GM23338 (cell line): ENCODE data around the gene LMO7. TPM values are rescaled to one million over a fixed set of nuclear protein-coding genes. Genes with fewer than 3 reads are reported as not detected.

ENCODE experiments used
- ATAC-seq: fragments of 200-7000 bp; cut with Tn5 transposase; 3 replicates; pipeline ENCODE4 v1.9.1; 2020
- DNase-seq: peaks from one replicate; pipeline ENCODE4 v3.0.0-alpha.2; 2015; ENCODE audit warnings: low spot score
- H2AFZ ChIP-seq: fragments of 200-600 bp; sonication (generic); 2 replicates; pipeline ENCODE4 v1.8.0; 2016; ENCODE audit warnings: antibody characterized with exemption, mild to moderate bottlenecking, moderate library complexity
- H3F3A ChIP-seq: fragments of 200-600 bp; sonication (generic); replicated peaks from 2 replicates; pipeline ENCODE4 v1.8.0; 2017; ENCODE audit warnings: antibody characterized with exemption, mixed run types, low read depth
- H3K27ac ChIP-seq: fragments of 200-600 bp; sonication (generic); 2 replicates; pipeline ENCODE4 v1.6.1; 2016; ENCODE audit warnings: low read depth
- H3K27me3 ChIP-seq: fragments of 200-600 bp; sonication (generic); 2 replicates; pipeline ENCODE4 v1.8.0; 2016; ENCODE audit warnings: mild to moderate bottlenecking, mixed run types, moderate library complexity; ENCODE audit not compliant: insufficient read depth
- H3K36me3 ChIP-seq: fragments of 200-600 bp; sonication (generic); 2 replicates; pipeline ENCODE4 v1.8.0; 2016; ENCODE audit warnings: mild to moderate bottlenecking; ENCODE audit not compliant: insufficient read depth
- H3K4me1 ChIP-seq: fragments of 200-600 bp; sonication (generic); 2 replicates; pipeline ENCODE4 v1.8.0; 2016; ENCODE audit warnings: mild to moderate bottlenecking, moderate library complexity; ENCODE audit not compliant: insufficient read depth
- H3K4me2 ChIP-seq: fragments of 200-600 bp; sonication (generic); 2 replicates; pipeline ENCODE4 v1.7.1; 2017; ENCODE audit warnings: mixed run types
- H3K4me3 ChIP-seq: fragments of 200-600 bp; sonication (generic); 2 replicates; pipeline ENCODE4 v1.6.1; 2016; ENCODE audit warnings: mixed run types
- H3K79me2 ChIP-seq: fragments of 200-600 bp; sonication (generic); replicated peaks from 2 replicates; pipeline ENCODE4 v1.8.0; 2017; ENCODE audit warnings: mild to moderate bottlenecking; ENCODE audit not compliant: insufficient read depth
- H3K9me2 ChIP-seq: fragments of 200-600 bp; sonication (generic); 2 replicates; pipeline ENCODE4 v1.8.0; 2017; ENCODE audit not compliant: insufficient read depth
- H4K20me1 ChIP-seq: fragments of 200-600 bp; sonication (generic); replicated peaks from 2 replicates; pipeline ENCODE4 v1.8.0; 2017; ENCODE audit warnings: mild to moderate bottlenecking; ENCODE audit not compliant: insufficient read depth
- H3K27ac Mint-ChIP-seq: 2 replicates; pipeline ENCODE4 v1.8.0; 2020; ENCODE audit warnings: inconsistent platforms, mild to moderate bottlenecking, moderate library complexity, mixed read lengths
- H3K27me3 Mint-ChIP-seq: 3 replicates; pipeline ENCODE4 v1.8.0; 2022; ENCODE audit warnings: low read depth, mild to moderate bottlenecking, moderate library complexity, mixed read lengths, inconsistent platforms; ENCODE audit not compliant: insufficient read depth, poor library complexity
- H3K36me3 Mint-ChIP-seq: 3 replicates; pipeline ENCODE4 v1.8.0; 2021; ENCODE audit warnings: low read depth, mild to moderate bottlenecking, inconsistent platforms, moderate library complexity, mixed read lengths
- H3K4me1 Mint-ChIP-seq: 3 replicates; pipeline ENCODE4 v1.8.0; 2020; ENCODE audit warnings: mild to moderate bottlenecking, inconsistent platforms, mixed read lengths
- H3K4me3 Mint-ChIP-seq: 3 replicates; pipeline ENCODE4 v1.8.0; 2021; ENCODE audit warnings: moderate library complexity, mild to moderate bottlenecking, inconsistent platforms, mixed read lengths
- H3K9me3 Mint-ChIP-seq: 3 replicates; pipeline ENCODE4 v1.8.0; 2020; ENCODE audit warnings: moderate library complexity, mild to moderate bottlenecking, inconsistent platforms, mixed read lengths
- CREB1 ChIP-seq: fragments of 250-450 bp; sonication (Bioruptor Pico); IDR thresholded peaks from 2 replicates; pipeline ENCODE4 v1.5.0; 2020; ENCODE audit warnings: low read depth, mild to moderate bottlenecking, moderate library complexity
- CTCF ChIP-seq, 2 experiments: fragments of 200-600 bp in 1 of 2; sonication (generic) in 1 of 2; conservative IDR thresholded peaks; 2 replicates each; pipeline versions ENCODE4 v1.5.1 to v1.6.1; 2016 to 2017; ENCODE audit warnings: antibody characterized with exemption in 2 of 2, low read depth in 2 of 2, mild to moderate bottlenecking in 2 of 2, moderate library complexity in 1 of 2
- ETS1 ChIP-seq: IDR thresholded peaks from 2 replicates; pipeline ENCODE4 v1.6.1; 2016; ENCODE audit warnings: antibody characterized with exemption
- EZH2 ChIP-seq: fragments of 200-600 bp; sonication (generic); IDR thresholded peaks from one replicate; pipeline ENCODE4 v1.8.0; 2017; ENCODE audit warnings: antibody characterized with exemption, mild to moderate bottlenecking, low read depth; ENCODE audit not compliant: unreplicated experiment
- EZH2phosphoT487 ChIP-seq: fragments of 200-600 bp; sonication (generic); IDR thresholded peaks from one replicate; pipeline ENCODE4 v1.8.1; 2018; ENCODE audit warnings: antibody characterized with exemption; ENCODE audit not compliant: unreplicated experiment
- JUNB ChIP-seq: IDR thresholded peaks from one replicate; pipeline ENCODE4 v1.6.1; 2016; ENCODE audit warnings: antibody characterized with exemption; ENCODE audit not compliant: unreplicated experiment
- NANOG ChIP-seq: IDR thresholded peaks from 2 replicates; pipeline ENCODE4 v1.6.1; 2016; ENCODE audit warnings: antibody characterized with exemption, borderline replicate concordance
- POLR2AphosphoS5 ChIP-seq: IDR thresholded peaks from 2 replicates; pipeline ENCODE4 v1.6.1; 2016; ENCODE audit warnings: antibody characterized with exemption, low read depth
- REST ChIP-seq: IDR thresholded peaks from one replicate; pipeline ENCODE4 v1.6.1; 2018; ENCODE audit warnings: antibody characterized with exemption; ENCODE audit not compliant: unreplicated experiment
- STAT1 ChIP-seq: IDR thresholded peaks from one replicate; pipeline ENCODE4 v1.6.1; 2016; ENCODE audit warnings: antibody characterized with exemption; ENCODE audit not compliant: unreplicated experiment
- ZNF114 ChIP-seq: fragments of 250-450 bp; sonication (Bioruptor Pico); IDR thresholded peaks from 2 replicates; pipeline ENCODE4 v1.5.0; 2020; ENCODE audit warnings: mild to moderate bottlenecking, moderate library complexity
- ZNF331 ChIP-seq: fragments of 250-450 bp; sonication (Bioruptor Pico); IDR thresholded peaks from 2 replicates; pipeline ENCODE4 v1.5.0; 2020; ENCODE audit warnings: low read depth, mild to moderate bottlenecking, moderate library complexity
- ZNF462 ChIP-seq: fragments of 250-450 bp; sonication (Bioruptor Pico); IDR thresholded peaks from 2 replicates; pipeline ENCODE4 v1.5.0; 2020; ENCODE audit warnings: mild to moderate bottlenecking, moderate library complexity
- polyA plus RNA-seq: library from polyadenylated mRNA; unstranded; fragments of >200 nt; fragmentation: Nextera tagmentation; extraction: Ambion mirVana; gene quantifications from 2 replicates; pipeline ENCODE4 v1.2.1, GENCODE V29; 2016
- total RNA-seq: library from RNA; depleted of rRNA; stranded (reverse); fragments of >200 nt; shearing (Covaris generic); gene quantifications from 2 replicates; pipeline ENCODE4 v1.2.3, GENCODE V29; 2014

The LMO7 gene
- total and polyA plus RNA-seq, 2 experiments from 2014 or later, result 22.3 to 26.9 TPM

DNA sequence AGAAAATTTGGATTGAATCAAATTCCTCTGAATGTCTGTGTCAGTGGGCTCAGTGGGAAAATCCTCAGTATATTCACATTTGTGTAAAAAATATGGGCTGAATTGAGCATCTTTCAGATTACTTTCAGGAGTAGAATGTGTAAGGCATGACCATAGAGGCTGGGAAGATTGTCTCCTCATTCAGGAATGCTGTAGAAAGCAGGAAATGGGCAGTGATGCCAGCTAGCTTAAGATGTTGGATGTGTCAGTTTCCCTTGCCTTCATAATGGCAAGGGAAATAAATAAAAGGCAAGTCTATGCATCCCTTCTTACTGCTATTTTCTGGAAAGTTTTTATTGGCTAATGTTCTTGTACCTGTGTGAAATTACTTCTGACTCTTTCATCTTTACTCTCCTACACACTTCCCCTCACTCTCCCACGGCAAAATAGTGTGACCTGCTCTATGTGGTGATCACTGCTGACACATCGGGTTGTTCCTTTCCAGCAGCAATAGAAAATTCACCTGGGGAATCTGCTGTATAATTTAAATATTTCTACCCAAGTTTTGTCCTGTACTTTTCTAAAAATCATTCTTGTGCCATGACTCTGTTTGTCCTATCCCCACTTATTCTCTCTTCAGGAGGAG, 103.2 kb downstream of the LMO7 start:
- Histone ChIP-seq H3K4me2 (no peak overlapping the region), H3K9me2 (no peaks in the 10 kb centered on the region; the same call in 1 of the 2 replicates), H3K27me3 (no peaks in the 10 kb centered on the region), H3K4me1 (no peaks in the 10 kb centered on the region), H3K27ac (no peak overlapping the region), H4K20me1 (no peaks in the 10 kb centered on the region), H3F3A (no peaks in the 10 kb centered on the region), H3K36me3 (0 out of 2 replicates have a peak, but pooled peaks cover under 1% of the 10 kb centered on the region), H3K79me2 (no peaks in the 10 kb centered on the region), H2AFZ (no peak overlapping the region), H3K4me3 (no peak overlapping the region)
- no peak for ATAC-seq
- Mint-ChIP-seq H3K36me3 (peaks cover 13% of the 10 kb centered on the region; the same call in 2 of the 3 replicates), H3K27me3 (no peaks in the 10 kb centered on the region), H3K27ac (no peak overlapping the region), H3K9me3 (peaks cover 9% of the 10 kb centered on the region), H3K4me1 (no peaks in the 10 kb centered on the region), H3K4me3 (no peak overlapping the region)
- TF ChIP-seq ZNF462 (no peak), JUNB (no peak), ZNF114 (CRISPR knock-in tag) (no peak), EZH2 (no peak), EZH2phosphoT487 (no peak), NANOG (no peak), CTCF (conservative IDR thresholded peaks at IDR 0.05; ENCODE audit: low read depth in 2 of 2) (no peak), REST (no peak), ETS1 (no peak), ZNF331 (CRISPR knock-in tag) (no peak), CREB1 (CRISPR knock-in tag) (no peak), STAT1 (no peak), POLR2AphosphoS5 (no peak)
- no peak for DNase-seq
